WTC11 (cell line): Measurements from ENCODE around the gene MMP24OS. TPM values are rescaled to one million over a fixed set of nuclear protein-coding genes. Genes with fewer than 3 reads are reported as not detected.

ENCODE experiments used
- ATAC-seq: fragments of 200-7000 bp; cut with Tn5 transposase; 2 replicates; pipeline ENCODE4 v1.10.0; 2021; ENCODE audit warnings: mild to moderate bottlenecking, moderate library complexity
- CTCF ChIA-PET: fragments of 300-600 bp; sonication (Branson Sonifier 250); formaldehyde crosslinking; loops from one replicate; lab custom pipeline; 2021; ENCODE audit warnings: antibody characterized with exemption; lab: Charles Lee
- POLR2A ChIA-PET: fragments of 350-600 bp; sonication (Branson Sonifier 250); formaldehyde crosslinking; loops from one replicate; lab custom pipeline; 2021; ENCODE audit warnings: antibody characterized with exemption; lab: Charles Lee
- DNase-seq: peaks from one replicate; pipeline ENCODE4 v3.0.0; 2021; ENCODE audit warnings: low spot score
- H3K27ac Mint-ChIP-seq: 2 replicates; pipeline ENCODE4 v1.8.0; 2021; ENCODE audit warnings: mixed read lengths
- H3K27me3 Mint-ChIP-seq: 2 replicates; pipeline ENCODE4 v1.8.0; 2021; ENCODE audit warnings: low read depth, mild to moderate bottlenecking, moderate library complexity, mixed read lengths
- H3K36me3 Mint-ChIP-seq: 2 replicates; pipeline ENCODE4 v1.8.0; 2021; ENCODE audit warnings: mixed read lengths
- H3K4me1 Mint-ChIP-seq: 2 replicates; pipeline ENCODE4 v1.8.0; 2022; ENCODE audit warnings: mixed read lengths
- H3K4me3 Mint-ChIP-seq: 2 replicates; pipeline ENCODE4 v1.8.0; 2021; ENCODE audit warnings: mild to moderate bottlenecking, moderate library complexity, mixed read lengths
- H3K9me3 Mint-ChIP-seq: 2 replicates; pipeline ENCODE4 v1.8.0; 2021; ENCODE audit warnings: mixed read lengths
- ARID4B ChIP-seq: sonication (generic); formaldehyde crosslinking; IDR thresholded peaks from 2 replicates; pipeline ENCODE4 v1.8.0; 2023; ENCODE audit warnings: missing genetic modification reagents, mild to moderate bottlenecking, borderline replicate concordance
- E2F5 ChIP-seq: sonication (generic); formaldehyde crosslinking; IDR thresholded peaks from 2 replicates; pipeline ENCODE4 v1.8.1; 2022; ENCODE audit warnings: mild to moderate bottlenecking, moderate library complexity, missing genetic modification reagents
- GTF2I ChIP-seq: fragments of 250-450 bp; sonication (Bioruptor Pico); conservative IDR thresholded peaks from 2 replicates; pipeline ENCODE4 v1.4.0; 2021; ENCODE audit warnings: mild to moderate bottlenecking
- IRF1 ChIP-seq: sonication (generic); formaldehyde crosslinking; IDR thresholded peaks from 2 replicates; pipeline ENCODE4 v1.8.0; 2023; ENCODE audit warnings: missing genetic modification reagents
- OVOL2 ChIP-seq: fragments of 250-450 bp; sonication (Bioruptor Pico); IDR thresholded peaks from 2 replicates; pipeline ENCODE4 v1.9.0; 2021; ENCODE audit warnings: mild to moderate bottlenecking, borderline replicate concordance
- PREB ChIP-seq: sonication (generic); formaldehyde crosslinking; IDR thresholded peaks from 2 replicates; pipeline ENCODE4 v1.8.1; 2022; ENCODE audit warnings: mild to moderate bottlenecking, missing genetic modification reagents, moderate library complexity, borderline replicate concordance
- TCF7 ChIP-seq: sonication (generic); formaldehyde crosslinking; IDR thresholded peaks from 2 replicates; pipeline ENCODE4 v1.8.0; 2022; ENCODE audit warnings: mild to moderate bottlenecking, low read depth, missing genetic modification reagents, moderate library complexity
- TP53 ChIP-seq: sonication (generic); formaldehyde crosslinking; IDR thresholded peaks from 2 replicates; pipeline ENCODE4 v1.8.1; 2023; ENCODE audit warnings: mild to moderate bottlenecking, missing genetic modification reagents
- USF1 ChIP-seq: sonication (generic); formaldehyde crosslinking; IDR thresholded peaks from 2 replicates; pipeline ENCODE4 v1.8.0; 2022; ENCODE audit warnings: mild to moderate bottlenecking, missing genetic modification reagents
- ZSCAN18 ChIP-seq: fragments of 250-450 bp; sonication (Bioruptor Pico); IDR thresholded peaks from 2 replicates; pipeline ENCODE4 v2.1.2; 2022; ENCODE audit warnings: mild to moderate bottlenecking, moderate library complexity
- total RNA-seq: library from RNA; stranded (reverse); gene quantifications from 3 replicates; pipeline ENCODE4 v1.2.3, GENCODE V29; 2021
- TF ChIP-seq, protein P1 (sequence below): sonication (generic); formaldehyde crosslinking; IDR thresholded peaks from 2 replicates; pipeline ENCODE4 v1.8.0; 2022; ENCODE audit warnings: mild to moderate bottlenecking, missing genetic modification reagents
- TF ChIP-seq, protein P2 (sequence below): sonication (generic); formaldehyde crosslinking; IDR thresholded peaks from 2 replicates; pipeline ENCODE4 v1.8.0; 2023; ENCODE audit warnings: mild to moderate bottlenecking, missing genetic modification reagents

The MMP24OS gene
- total RNA-seq, 1 experiment from 2014 or later: 50.6 TPM

DNA sequence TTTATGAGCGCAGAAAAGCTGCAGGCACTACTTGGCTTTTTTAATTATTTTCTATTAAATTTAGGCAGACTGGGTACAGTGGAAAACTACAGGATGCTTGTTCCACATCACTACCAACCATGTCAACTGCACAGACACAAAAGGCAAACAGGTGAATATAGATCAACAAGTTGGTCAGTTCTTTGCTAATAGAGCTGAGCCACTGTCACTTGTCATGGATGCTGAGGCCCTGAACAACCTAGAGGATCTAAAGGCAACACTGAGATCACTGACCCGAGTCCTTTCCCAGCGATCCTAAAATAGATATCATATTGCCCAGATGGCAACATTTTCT is 48.8 kb upstream of the MMP24OS start (continued):
- no peak for TF ChIP-seq ARID4B (CRISPR knock-in tag)
- no peak for TF ChIP-seq TP53 (CRISPR knock-in tag)
- TF ChIP-seq TCF7 (CRISPR knock-in tag): no peak

GRCh38 chr20:35326021-35326739 is 48.3 kb upstream of the MMP24OS start:
- H3K4me1 Mint-ChIP-seq: peaks cover 11% of the 10 kb centered on the region; the same call in 1 of the 2 replicates

GRCh38 chr20:35325401-35325800 is 47.5 kb upstream of the MMP24OS start:
- no peaks in the 10 kb centered on the region for H3K9me3 Mint-ChIP-seq
- ATAC-seq (no peak), DNase-seq (no peak)
- H3K27ac Mint-ChIP-seq: peak overlapping the region; percentile 33; the same call in 1 of the 2 replicates
- no peaks in the 10 kb centered on the region for H3K36me3 Mint-ChIP-seq
- peaks cover 17% of the 10 kb centered on the region for H3K4me1 Mint-ChIP-seq
- H3K27me3 Mint-ChIP-seq: no peaks in the 10 kb centered on the region
- ChIA-PET CTCF (interaction anchor here (0.7 to 1.4 kb wide), 3 partner anchors 18 to 666 kb away, joined by 3 read pairs; no protein-coding TSS in a partner anchor), POLR2A (interaction anchor here (0.6 kb wide), 2 partner anchors 160 to 322 kb away, joined by 3 to 5 read pairs; no protein-coding TSS in a partner anchor)
- no peak for TF ChIP-seq PREB (CRISPR knock-in tag)
- no peak for TF ChIP-seq ZSCAN18 (CRISPR knock-in tag)
- TF ChIP-seq, protein P1, sequence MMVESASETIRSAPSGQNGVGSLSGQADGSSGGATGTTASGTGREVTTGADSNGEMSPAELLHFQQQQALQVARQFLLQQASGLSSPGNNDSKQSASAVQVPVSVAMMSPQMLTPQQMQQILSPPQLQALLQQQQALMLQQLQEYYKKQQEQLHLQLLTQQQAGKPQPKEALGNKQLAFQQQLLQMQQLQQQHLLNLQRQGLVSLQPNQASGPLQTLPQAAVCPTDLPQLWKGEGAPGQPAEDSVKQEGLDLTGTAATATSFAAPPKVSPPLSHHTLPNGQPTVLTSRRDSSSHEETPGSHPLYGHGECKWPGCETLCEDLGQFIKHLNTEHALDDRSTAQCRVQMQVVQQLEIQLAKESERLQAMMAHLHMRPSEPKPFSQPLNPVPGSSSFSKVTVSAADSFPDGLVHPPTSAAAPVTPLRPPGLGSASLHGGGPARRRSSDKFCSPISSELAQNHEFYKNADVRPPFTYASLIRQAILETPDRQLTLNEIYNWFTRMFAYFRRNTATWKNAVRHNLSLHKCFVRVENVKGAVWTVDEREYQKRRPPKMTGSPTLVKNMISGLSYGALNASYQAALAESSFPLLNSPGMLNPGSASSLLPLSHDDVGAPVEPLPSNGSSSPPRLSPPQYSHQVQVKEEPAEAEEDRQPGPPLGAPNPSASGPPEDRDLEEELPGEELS (CRISPR knock-in tag): no peak
- TF ChIP-seq, protein P2, sequence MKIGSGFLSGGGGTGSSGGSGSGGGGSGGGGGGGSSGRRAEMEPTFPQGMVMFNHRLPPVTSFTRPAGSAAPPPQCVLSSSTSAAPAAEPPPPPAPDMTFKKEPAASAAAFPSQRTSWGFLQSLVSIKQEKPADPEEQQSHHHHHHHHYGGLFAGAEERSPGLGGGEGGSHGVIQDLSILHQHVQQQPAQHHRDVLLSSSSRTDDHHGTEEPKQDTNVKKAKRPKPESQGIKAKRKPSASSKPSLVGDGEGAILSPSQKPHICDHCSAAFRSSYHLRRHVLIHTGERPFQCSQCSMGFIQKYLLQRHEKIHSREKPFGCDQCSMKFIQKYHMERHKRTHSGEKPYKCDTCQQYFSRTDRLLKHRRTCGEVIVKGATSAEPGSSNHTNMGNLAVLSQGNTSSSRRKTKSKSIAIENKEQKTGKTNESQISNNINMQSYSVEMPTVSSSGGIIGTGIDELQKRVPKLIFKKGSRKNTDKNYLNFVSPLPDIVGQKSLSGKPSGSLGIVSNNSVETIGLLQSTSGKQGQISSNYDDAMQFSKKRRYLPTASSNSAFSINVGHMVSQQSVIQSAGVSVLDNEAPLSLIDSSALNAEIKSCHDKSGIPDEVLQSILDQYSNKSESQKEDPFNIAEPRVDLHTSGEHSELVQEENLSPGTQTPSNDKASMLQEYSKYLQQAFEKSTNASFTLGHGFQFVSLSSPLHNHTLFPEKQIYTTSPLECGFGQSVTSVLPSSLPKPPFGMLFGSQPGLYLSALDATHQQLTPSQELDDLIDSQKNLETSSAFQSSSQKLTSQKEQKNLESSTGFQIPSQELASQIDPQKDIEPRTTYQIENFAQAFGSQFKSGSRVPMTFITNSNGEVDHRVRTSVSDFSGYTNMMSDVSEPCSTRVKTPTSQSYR (CRISPR knock-in tag): no peak
- TF ChIP-seq GTF2I (CRISPR knock-in tag): no peak
- TF ChIP-seq IRF1 (CRISPR knock-in tag): no peak
- TF ChIP-seq E2F5: no peak
- H3K4me3 Mint-ChIP-seq: no peak overlapping the region

More at GRCh38 chr20:35326021-35326739, 48.3 kb upstream of the MMP24OS start:
- Mint-ChIP-seq H3K27me3 (no peaks in the 10 kb centered on the region), H3K4me3 (no peak overlapping the region), H3K9me3 (no peaks in the 10 kb centered on the region), H3K36me3 (no peaks in the 10 kb centered on the region), H3K27ac (0 out of 2 replicates have a peak overlapping the region, but pooled peaks have one; percentile 4)
- ChIA-PET CTCF (interaction anchor here (0.7 to 1.4 kb wide), 3 partner anchors 19 to 665 kb away, joined by 3 read pairs; no protein-coding TSS in a partner anchor), POLR2A (interaction anchor here (0.6 kb wide), 1 partner anchor 159 kb away, joined by 5 read pairs; no protein-coding TSS in a partner anchor)
- ATAC-seq (no peak), DNase-seq (no peak)
- TF ChIP-seq USF1 (CRISPR knock-in tag): no peak
- TF ChIP-seq OVOL2 (CRISPR knock-in tag): no peak
